Endodermal cell (in vitro differentiated cells): ENCODE results near the gene DNAJB2. TPM values are rescaled to one million over a fixed set of nuclear protein-coding genes. Genes with fewer than 3 reads are reported as not detected.

Source experiments
- DNase-seq: peaks from one replicate; pipeline ENCODE4 v3.0.0-alpha.2; 2017
- H3K27ac ChIP-seq: 2 replicates; pipeline ENCODE4 v1.5.1; 2013; ENCODE audit warnings: mild to moderate bottlenecking, low read depth, low read length, moderate library complexity
- H3K27me3 ChIP-seq: 2 replicates; pipeline ENCODE4 v1.6.1; 2013; ENCODE audit warnings: mild to moderate bottlenecking, low read length, moderate library complexity; ENCODE audit not compliant: insufficient read depth, control insufficient read depth, poor library complexity, severe bottlenecking
- H3K36me3 ChIP-seq: 2 replicates; pipeline ENCODE4 v1.7.0; 2013; ENCODE audit warnings: mild to moderate bottlenecking, low read length, moderate library complexity; ENCODE audit not compliant: control insufficient read depth, insufficient read depth
- H3K4me1 ChIP-seq: one replicate; pipeline ENCODE4 v1.7.0; 2013; ENCODE audit warnings: low read length; ENCODE audit not compliant: control insufficient read depth, insufficient read depth
- H3K4me3 ChIP-seq: 2 replicates; pipeline ENCODE4 v1.5.1; 2013; ENCODE audit warnings: mild to moderate bottlenecking, low read length, moderate library complexity
- H3K9ac ChIP-seq: 2 replicates; pipeline ENCODE4 v1.6.1; 2013; ENCODE audit warnings: mild to moderate bottlenecking, low read length, moderate library complexity; ENCODE audit not compliant: poor library complexity, severe bottlenecking; ENCODE audit errors: extremely low read depth
- H3K9me3 ChIP-seq: 2 replicates; pipeline ENCODE4 v1.6.1; 2013; ENCODE audit warnings: mild to moderate bottlenecking, low read length, moderate library complexity; ENCODE audit not compliant: control insufficient read depth
- H3K27ac Mint-ChIP-seq: 2 replicates; pipeline ENCODE4 v1.8.0; 2020; ENCODE audit warnings: mixed read lengths
- H3K27me3 Mint-ChIP-seq: 2 replicates; pipeline ENCODE4 v1.8.0; 2021; ENCODE audit warnings: mild to moderate bottlenecking, mixed read lengths; ENCODE audit not compliant: insufficient read depth
- H3K36me3 Mint-ChIP-seq: 2 replicates; pipeline ENCODE4 v1.8.0; 2020; ENCODE audit warnings: low read depth, mixed read lengths
- H3K4me1 Mint-ChIP-seq: 2 replicates; pipeline ENCODE4 v1.8.0; 2020; ENCODE audit warnings: mixed read lengths
- H3K4me3 Mint-ChIP-seq: 2 replicates; pipeline ENCODE4 v1.8.0; 2020; ENCODE audit warnings: mild to moderate bottlenecking, moderate library complexity, mixed read lengths
- H3K9me3 Mint-ChIP-seq: 2 replicates; pipeline ENCODE4 v1.8.0; 2020; ENCODE audit warnings: mild to moderate bottlenecking, mixed read lengths
- WGBS, 2 experiments: methylation state at CpG; one replicate each; pipeline versions ENCODE4 v1.1.5 to v1.1.7; 2013; ENCODE audit warnings: missing lambda C conversion rate in 2 of 2, mixed read lengths in 1 of 2; ENCODE audit not compliant: insufficient coverage in 1 of 2, insufficient read length in 1 of 2; 5-methylcytosine and 5-hydroxymethylcytosine counted together
- total RNA-seq, 2 donors: library from RNA; stranded (reverse); fragmentation: NEBNext Ultra II Directional in 1 of 2; extraction: Animal tissue kit (Norgen Biotek cat#: 25700) in 1 of 2; gene quantifications; 2 replicates in 1 of 2; 3 replicates in 1 of 2; pipeline ENCODE4 v1.2.1, GENCODE V29; 2021
- TF ChIP-seq, protein P1 (sequence below): fragments of 200-600 bp; sonication (generic); conservative IDR thresholded peaks from 2 replicates; pipeline ENCODE4 v1.5.0; 2021; ENCODE audit warnings: antibody characterized with exemption, mild to moderate bottlenecking

DNAJB2 gene
- total RNA-seq, 2 donors from 2014 or later = 61.9 to 80.9 TPM

DNA sequence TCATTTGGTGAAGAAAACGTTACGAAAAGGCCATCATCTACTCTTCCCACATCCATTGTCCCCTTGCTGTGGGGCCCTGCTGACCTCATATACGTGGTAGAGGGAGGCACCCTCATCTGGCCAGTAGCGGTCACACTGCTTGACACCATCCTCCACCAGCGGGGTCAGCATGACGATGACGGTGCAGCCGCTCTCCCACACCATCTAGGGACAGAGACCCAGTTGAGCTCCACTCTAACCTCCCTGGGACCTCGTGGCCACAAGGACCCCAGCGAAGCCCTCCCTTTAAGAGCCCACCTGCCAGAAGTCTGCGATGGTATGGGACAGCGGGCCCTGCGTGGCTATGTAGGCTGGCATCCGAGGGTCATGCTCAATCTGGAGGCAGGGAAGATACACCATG, 17.0 kb downstream of the DNAJB2 start:
- H3K4me1 ChIP-seq = no peaks in the 10 kb centered on the region
- H3K27me3 ChIP-seq = peaks cover 32% of the 10 kb centered on the region
- Mint-ChIP-seq H3K9me3 (no peaks in the 10 kb centered on the region), H3K36me3 (no peaks in the 10 kb centered on the region), H3K27ac (no peak overlapping the region), H3K4me1 (peaks cover 3% of the 10 kb centered on the region), H3K27me3 (peaks cover 54% of the 10 kb centered on the region), H3K4me3 (no peak overlapping the region)
- no peak overlapping the region for H3K4me3 ChIP-seq
- 89 to 100% methylated on average over 12 to 14 of the region's 14 CpGs for WGBS, 2 experiments
- no peak for DNase-seq
- TF ChIP-seq, protein P1, sequence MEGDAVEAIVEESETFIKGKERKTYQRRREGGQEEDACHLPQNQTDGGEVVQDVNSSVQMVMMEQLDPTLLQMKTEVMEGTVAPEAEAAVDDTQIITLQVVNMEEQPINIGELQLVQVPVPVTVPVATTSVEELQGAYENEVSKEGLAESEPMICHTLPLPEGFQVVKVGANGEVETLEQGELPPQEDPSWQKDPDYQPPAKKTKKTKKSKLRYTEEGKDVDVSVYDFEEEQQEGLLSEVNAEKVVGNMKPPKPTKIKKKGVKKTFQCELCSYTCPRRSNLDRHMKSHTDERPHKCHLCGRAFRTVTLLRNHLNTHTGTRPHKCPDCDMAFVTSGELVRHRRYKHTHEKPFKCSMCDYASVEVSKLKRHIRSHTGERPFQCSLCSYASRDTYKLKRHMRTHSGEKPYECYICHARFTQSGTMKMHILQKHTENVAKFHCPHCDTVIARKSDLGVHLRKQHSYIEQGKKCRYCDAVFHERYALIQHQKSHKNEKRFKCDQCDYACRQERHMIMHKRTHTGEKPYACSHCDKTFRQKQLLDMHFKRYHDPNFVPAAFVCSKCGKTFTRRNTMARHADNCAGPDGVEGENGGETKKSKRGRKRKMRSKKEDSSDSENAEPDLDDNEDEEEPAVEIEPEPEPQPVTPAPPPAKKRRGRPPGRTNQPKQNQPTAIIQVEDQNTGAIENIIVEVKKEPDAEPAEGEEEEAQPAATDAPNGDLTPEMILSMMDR = no peak
- H3K27ac ChIP-seq = no peak overlapping the region
- H3K36me3 ChIP-seq = no peaks in the 10 kb centered on the region
- H3K9me3 ChIP-seq = no peaks in the 10 kb centered on the region
- no peak overlapping the region for H3K9ac ChIP-seq

DNA sequence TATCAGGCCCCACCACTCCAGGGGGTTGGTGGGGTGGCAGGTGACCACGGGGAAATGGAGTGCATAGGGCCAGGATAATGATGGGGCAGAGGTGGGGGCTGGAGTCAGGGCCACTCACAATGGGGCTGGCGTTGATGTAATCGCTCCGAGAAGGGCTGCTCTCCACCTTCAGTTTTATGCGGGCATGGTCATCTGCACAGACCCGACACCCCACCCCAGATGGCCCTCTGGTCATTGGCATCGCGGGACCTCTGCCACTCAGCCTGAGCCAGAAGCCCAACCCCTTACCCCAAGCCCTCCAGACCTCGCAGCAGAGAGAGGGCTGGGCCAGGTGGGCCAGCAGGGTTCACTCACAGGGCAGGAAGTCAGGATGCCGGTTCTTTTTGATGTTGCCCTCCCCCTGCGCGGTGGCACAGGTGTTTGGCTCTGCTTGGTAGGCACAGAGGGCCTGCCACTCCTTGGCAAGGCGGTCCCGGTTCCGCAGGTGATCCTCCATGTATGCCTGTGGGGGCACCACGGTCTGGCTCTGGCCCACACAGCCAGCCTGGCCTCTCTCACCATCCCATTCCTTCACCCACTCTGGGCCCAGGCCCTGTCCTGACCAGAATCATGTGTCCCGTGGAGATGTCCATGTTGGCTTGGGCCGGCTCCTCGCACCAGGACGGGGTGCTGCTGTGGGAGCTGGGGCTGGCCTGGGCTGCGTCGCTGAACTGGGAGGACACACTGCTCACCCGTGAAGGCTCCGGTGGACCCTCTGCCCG, 17.6 kb downstream of the DNAJB2 start:
- Histone ChIP-seq H3K27me3 (peaks cover 39% of the 10 kb centered on the region), H3K36me3 (no peaks in the 10 kb centered on the region), H3K9ac (no peak overlapping the region), H3K27ac (no peak overlapping the region), H3K4me1 (no peaks in the 10 kb centered on the region), H3K4me3 (no peak overlapping the region), H3K9me3 (no peaks in the 10 kb centered on the region)
- Mint-ChIP-seq H3K4me3 (no peak overlapping the region), H3K4me1 (peaks cover 3% of the 10 kb centered on the region), H3K9me3 (no peaks in the 10 kb centered on the region), H3K27me3 (peaks cover 56% of the 10 kb centered on the region), H3K27ac (no peak overlapping the region), H3K36me3 (no peaks in the 10 kb centered on the region)
- no peak for DNase-seq
- TF ChIP-seq, protein P1 = no peak
- WGBS, 2 experiments = 91% methylated on average over 20 to 25 of the region's 25 CpGs

DNA sequence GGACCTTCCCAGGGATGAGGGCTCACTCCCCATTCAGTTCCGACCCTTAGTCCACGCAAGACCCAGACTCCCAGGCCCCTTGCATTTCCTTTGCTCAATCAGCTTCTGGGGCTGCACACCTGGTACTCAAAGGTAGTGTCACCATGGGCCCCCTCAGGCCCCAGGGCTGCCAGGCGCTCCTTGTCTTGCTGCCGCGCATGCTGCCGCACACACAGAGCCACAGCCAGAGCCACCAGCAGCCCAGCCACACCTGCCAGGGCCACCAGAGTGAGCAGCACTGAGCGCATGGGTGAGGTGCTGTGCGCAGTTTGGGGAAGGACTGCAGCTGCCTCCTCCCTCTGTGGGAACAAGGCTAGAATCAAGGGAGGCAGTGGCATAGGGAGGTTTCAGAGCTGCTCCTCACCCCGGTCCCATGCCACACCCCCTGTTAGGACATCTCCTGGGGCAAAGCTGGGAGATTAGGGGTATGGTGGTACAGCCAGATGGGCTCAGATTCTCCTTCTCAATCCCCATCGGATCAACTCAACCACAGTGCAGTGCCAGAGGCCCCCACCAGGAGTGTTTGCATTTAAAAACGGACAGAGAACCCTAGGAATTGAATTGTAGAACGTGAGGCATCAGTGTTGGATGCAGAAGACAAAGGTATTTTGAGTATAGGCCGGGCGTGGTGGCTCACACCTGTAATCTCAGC, 18.7 kb downstream of the DNAJB2 start:
- Histone ChIP-seq H3K4me1 (no peaks in the 10 kb centered on the region), H3K9ac (no peak overlapping the region), H3K27me3 (peaks cover 47% of the 10 kb centered on the region), H3K36me3 (no peaks in the 10 kb centered on the region), H3K9me3 (no peaks in the 10 kb centered on the region), H3K27ac (no peak overlapping the region), H3K4me3 (no peak overlapping the region)
- peaks cover 3% of the 10 kb centered on the region for H3K4me1 Mint-ChIP-seq
- WGBS, 2 experiments = 91 to 93% methylated on average over 7 to 14 of the region's 14 CpGs
- no peaks in the 10 kb centered on the region for H3K9me3 Mint-ChIP-seq
- H3K4me3 Mint-ChIP-seq = no peak overlapping the region
- TF ChIP-seq, protein P1 = no peak
- DNase-seq = peak; percentile 64
- no peak overlapping the region for H3K27ac Mint-ChIP-seq
- H3K27me3 Mint-ChIP-seq = peaks cover 64% of the 10 kb centered on the region
- no peaks in the 10 kb centered on the region for H3K36me3 Mint-ChIP-seq
